Measurements from ENCODE around the gene CBFA2T2.

The CBFA2T2 gene

GRCh38 chr20:33664085-33664761 lies 174.3 kb downstream of the CBFA2T2 start:
- H3K27me3 ChIP-seq (replicated peaks in 2 of 5; ENCODE audit: control insufficient read depth in 4 of 5, insufficient read depth in 5 of 5, low read length in 4 of 5), result no peaks in the 10 kb centered on the region
- H3K27ac ChIP-seq (ENCODE audit: insufficient read depth in 1 of 2, low read depth in 1 of 2, low read length in 2 of 2, poor library complexity in 1 of 2, severe bottlenecking in 2 of 2), result peak overlapping the region in 1 of 2 experiments; percentile 29
- DNase-seq, result no peak
- H3K9me3 ChIP-seq (ENCODE audit: control extremely low read depth in 1 of 5, control insufficient read depth in 4 of 5, insufficient read depth in 2 of 5, low read depth in 1 of 5, low read length in 4 of 5), result no peaks in the 10 kb centered on the region
- ChIA-PET POLR2A (no interaction called here), CTCF (interaction anchor here (1.2 to 7.6 kb wide), 5 partner anchors 10 to 22 kb away, joined by 3 to 86 read pairs (median 4); no protein-coding TSS in a partner anchor)
- WGBS (ENCODE audit: insufficient coverage), result 60% methylated on average over 8 of the region's 9 CpGs
- peaks cover 0 to 13% (median 0%) of the 10 kb centered on the region in 4 experiments for H3K36me3 ChIP-seq (ENCODE audit: control insufficient read depth in 4 of 4, insufficient read depth in 4 of 4, low read length in 3 of 4)
- peak overlapping the region in 6 of 7 experiments; percentile 39 to 83 (median 70) for H3K4me3 ChIP-seq (ENCODE audit: control insufficient read depth in 1 of 7, extremely low read depth in 1 of 7, insufficient read depth in 4 of 7, low read depth in 2 of 7, low read length in 6 of 7)
- peaks cover 0 to 44% (median 41%) of the 10 kb centered on the region in 4 experiments for H3K4me1 ChIP-seq (ENCODE audit: control extremely low read depth in 1 of 4, control insufficient read depth in 4 of 4, insufficient read depth in 4 of 4, low read length in 3 of 4)

GRCh38 chr20:33664762-33665144 lies 174.9 kb downstream of the CBFA2T2 start:
- no peak overlapping the region for H3K27ac ChIP-seq (ENCODE audit: insufficient read depth in 1 of 2, low read depth in 1 of 2, low read length in 2 of 2, poor library complexity in 1 of 2, severe bottlenecking in 2 of 2)
- H3K9me3 ChIP-seq (ENCODE audit: control extremely low read depth in 1 of 5, control insufficient read depth in 4 of 5, insufficient read depth in 2 of 5, low read depth in 1 of 5, low read length in 4 of 5), result no peaks in the 10 kb centered on the region
- peaks cover 0 to 8% (median 0%) of the 10 kb centered on the region in 4 experiments for H3K36me3 ChIP-seq (ENCODE audit: control insufficient read depth in 4 of 4, insufficient read depth in 4 of 4, low read length in 3 of 4)
- H3K4me1 ChIP-seq (ENCODE audit: control extremely low read depth in 1 of 4, control insufficient read depth in 4 of 4, insufficient read depth in 4 of 4, low read length in 3 of 4), result peaks cover 0 to 44% (median 41%) of the 10 kb centered on the region in 4 experiments
- WGBS (ENCODE audit: insufficient coverage), result 95% methylated on average over 2 of the region's 2 CpGs
- CTCF ChIA-PET, result interaction anchor here (1.0 to 7.6 kb wide), 5 partner anchors 10 to 26 kb away, joined by 3 to 86 read pairs (median 4); no protein-coding TSS in a partner anchor
- DNase-seq, result no peak
- H3K27me3 ChIP-seq (replicated peaks in 2 of 5; ENCODE audit: control insufficient read depth in 4 of 5, insufficient read depth in 5 of 5, low read length in 4 of 5), result no peaks in the 10 kb centered on the region
- POLR2A ChIA-PET, result no interaction called here
- H3K4me3 ChIP-seq (ENCODE audit: control insufficient read depth in 1 of 7, extremely low read depth in 1 of 7, insufficient read depth in 4 of 7, low read depth in 2 of 7, low read length in 6 of 7), result no peak overlapping the region

GRCh38 chr20:33666293-33667244 lies 176.7 kb downstream of the CBFA2T2 start, which contains the start of gene ACTL10:
Gene ACTL10 (plus strand): TSS chr20:33666943. CDS start chr20:33667498, 555 bp downstream.
- Histone ChIP-seq H3K27me3 (replicated peaks in 2 of 5; ENCODE audit: control insufficient read depth in 4 of 5, insufficient read depth in 5 of 5, low read length in 4 of 5) (no peaks in the 10 kb centered on the region), H3K9me3 (ENCODE audit: control extremely low read depth in 1 of 5, control insufficient read depth in 4 of 5, insufficient read depth in 2 of 5, low read depth in 1 of 5, low read length in 4 of 5) (no peaks in the 10 kb centered on the region), H3K4me3 (ENCODE audit: control insufficient read depth in 1 of 7, extremely low read depth in 1 of 7, insufficient read depth in 4 of 7, low read depth in 2 of 7, low read length in 6 of 7) (peak within 1 kb of the TSS; percentile 40 to 79 (median 62)), H3K4me1 (ENCODE audit: control extremely low read depth in 1 of 4, control insufficient read depth in 4 of 4, insufficient read depth in 4 of 4, low read length in 3 of 4) (peaks cover 0 to 44% (median 41%) of the 10 kb centered on the region in 4 experiments), H3K36me3 (ENCODE audit: control insufficient read depth in 4 of 4, insufficient read depth in 4 of 4, low read length in 3 of 4) (peaks cover 0 to 18% (median 0%) of the 10 kb centered on the region in 4 experiments), H3K27ac (ENCODE audit: insufficient read depth in 1 of 2, low read depth in 1 of 2, low read length in 2 of 2, poor library complexity in 1 of 2, severe bottlenecking in 2 of 2) (no peak within 1 kb of the TSS)
- peak; percentile 97 to 99 (median 98) for DNase-seq
- CTCF ChIA-PET, result interaction anchor here (0.7 to 7.6 kb wide), 15 partner anchors 9 to 268 kb away, joined by 3 to 86 read pairs (median 4); partner anchors contain the start of gene CDK5RAP1
- WGBS (ENCODE audit: insufficient coverage), result under 1% methylated on average over 38 of the region's 50 CpGs
- POLR2A ChIA-PET, result interaction anchor here (2.4 kb wide), 1 partner anchor 13 kb away, joined by 6 read pairs; no protein-coding TSS in a partner anchor

- CTCF ChIA-PET, result interaction anchor here (0.7 to 7.6 kb wide), 18 partner anchors 9 to 271 kb away, joined by 3 to 86 read pairs (median 4); partner anchors contain the start of gene CDK5RAP1
- peaks cover 0 to 18% (median 0%) of the 10 kb centered on the region in 4 experiments for H3K36me3 ChIP-seq (ENCODE audit: control insufficient read depth in 4 of 4, insufficient read depth in 4 of 4, low read length in 3 of 4)
- no peaks in the 10 kb centered on the region for H3K9me3 ChIP-seq (ENCODE audit: control extremely low read depth in 1 of 5, control insufficient read depth in 4 of 5, insufficient read depth in 2 of 5, low read depth in 1 of 5, low read length in 4 of 5)
- peak in 1 of 3 donors; percentile 27 for DNase-seq
- H3K4me3 ChIP-seq (ENCODE audit: control insufficient read depth in 1 of 7, extremely low read depth in 1 of 7, insufficient read depth in 4 of 7, low read depth in 2 of 7, low read length in 6 of 7), result peak overlapping the region; percentile 37 to 79 (median 62)
- H3K4me1 ChIP-seq (ENCODE audit: control extremely low read depth in 1 of 4, control insufficient read depth in 4 of 4, insufficient read depth in 4 of 4, low read length in 3 of 4), result peaks cover 0 to 44% (median 43%) of the 10 kb centered on the region in 4 experiments
- POLR2A ChIA-PET, result interaction anchor here (2.4 kb wide), 1 partner anchor 14 kb away, joined by 6 read pairs; no protein-coding TSS in a partner anchor
- no peaks in the 10 kb centered on the region for H3K27me3 ChIP-seq (replicated peaks in 2 of 5; ENCODE audit: control insufficient read depth in 4 of 5, insufficient read depth in 5 of 5, low read length in 4 of 5)
- WGBS (ENCODE audit: insufficient coverage), result 12% methylated on average over 55 of the region's 55 CpGs
- H3K27ac ChIP-seq (ENCODE audit: insufficient read depth in 1 of 2, low read depth in 1 of 2, low read length in 2 of 2, poor library complexity in 1 of 2, severe bottlenecking in 2 of 2), result no peak overlapping the region
Measured at GRCh38 chr20:33667245-33667675, 177.4 kb downstream of the CBFA2T2 start.

GRCh38 chr20:33667676-33668465 lies 178.0 kb downstream of the CBFA2T2 start:
- peaks cover 0 to 18% (median 0%) of the 10 kb centered on the region in 4 experiments for H3K36me3 ChIP-seq (ENCODE audit: control insufficient read depth in 4 of 4, insufficient read depth in 4 of 4, low read length in 3 of 4)
- H3K27ac ChIP-seq (ENCODE audit: insufficient read depth in 1 of 2, low read depth in 1 of 2, low read length in 2 of 2, poor library complexity in 1 of 2, severe bottlenecking in 2 of 2), result no peak overlapping the region
- CTCF ChIA-PET, result interaction anchor here (0.7 to 7.6 kb wide), 18 partner anchors 8 to 272 kb away, joined by 3 to 86 read pairs (median 4); partner anchors contain the start of gene CDK5RAP1
- H3K9me3 ChIP-seq (ENCODE audit: control extremely low read depth in 1 of 5, control insufficient read depth in 4 of 5, insufficient read depth in 2 of 5, low read depth in 1 of 5, low read length in 4 of 5), result no peaks in the 10 kb centered on the region
- WGBS (ENCODE audit: insufficient coverage), result 19% methylated on average over 46 of the region's 47 CpGs
- POLR2A ChIA-PET, result interaction anchor here (0.6 to 2.4 kb wide), 3 partner anchors 14 to 178 kb away, joined by 3 to 6 read pairs (median 3); partner anchors contain the start of gene CBFA2T2
- H3K4me3 ChIP-seq (ENCODE audit: control insufficient read depth in 1 of 7, extremely low read depth in 1 of 7, insufficient read depth in 4 of 7, low read depth in 2 of 7, low read length in 6 of 7), result peak overlapping the region; percentile 40 to 79 (median 62)
- peak; percentile 59 to 79 (median 73) for DNase-seq
- no peaks in the 10 kb centered on the region for H3K27me3 ChIP-seq (replicated peaks in 2 of 5; ENCODE audit: control insufficient read depth in 4 of 5, insufficient read depth in 5 of 5, low read length in 4 of 5)
- H3K4me1 ChIP-seq (ENCODE audit: control extremely low read depth in 1 of 4, control insufficient read depth in 4 of 4, insufficient read depth in 4 of 4, low read length in 3 of 4), result peaks cover 0 to 47% (median 44%) of the 10 kb centered on the region in 4 experiments
